GM18508 (cell line): Measurements from ENCODE around the gene HK2.

Experiments used
- ATAC-seq: cut with Tn5 transposase; IDR thresholded peaks from one replicate; pipeline ENCODE4 v1.9.1; 2021; ENCODE audit warnings: moderate number of reproducible peaks; ENCODE audit not compliant: insufficient read depth, unreplicated experiment

HK2 gene

DNA sequence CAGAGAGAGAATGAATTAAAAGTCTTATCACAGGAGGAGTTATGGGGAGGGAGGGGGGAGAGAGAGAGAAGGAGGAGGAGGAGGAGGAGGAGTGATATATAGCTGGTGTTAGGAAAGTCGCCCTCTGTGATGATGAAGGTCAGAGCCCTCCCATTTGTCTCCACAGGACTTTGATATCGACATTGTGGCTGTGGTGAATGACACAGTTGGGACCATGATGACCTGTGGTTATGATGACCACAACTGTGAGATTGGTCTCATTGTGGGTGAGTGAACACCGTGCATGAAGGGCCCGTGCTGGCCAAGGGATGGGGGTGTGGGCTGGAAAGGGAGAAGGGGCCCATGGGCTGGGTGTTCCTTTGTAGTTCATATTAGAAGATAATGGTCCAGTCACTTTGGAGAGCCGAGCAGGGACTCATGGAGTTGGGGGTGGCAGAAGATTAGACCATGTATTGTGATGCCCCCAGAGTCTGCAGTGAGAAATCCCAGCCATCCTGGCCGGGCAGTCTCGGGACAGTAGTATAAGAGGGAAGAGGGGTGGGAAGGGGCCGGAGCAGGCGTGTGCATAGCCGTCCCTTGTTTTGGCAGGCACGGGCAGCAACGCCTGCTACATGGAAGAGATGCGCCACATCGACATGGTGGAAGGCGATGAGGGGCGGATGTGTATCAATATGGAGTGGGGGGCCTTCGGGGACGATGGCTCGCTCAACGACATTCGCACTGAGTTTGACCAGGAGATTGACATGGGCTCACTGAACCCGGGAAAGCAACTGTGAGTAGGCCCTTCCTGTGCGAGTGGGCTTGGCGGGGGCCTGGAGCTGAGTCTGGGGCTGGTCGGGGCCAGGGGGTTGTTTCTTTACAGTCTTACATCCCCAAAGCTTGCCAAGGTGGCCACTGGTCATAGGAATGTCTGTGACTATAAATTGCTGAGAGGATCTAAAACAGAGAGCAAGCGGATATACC is 40.0 kb downstream of the HK2 start:
- ATAC-seq: no peak

DNA sequence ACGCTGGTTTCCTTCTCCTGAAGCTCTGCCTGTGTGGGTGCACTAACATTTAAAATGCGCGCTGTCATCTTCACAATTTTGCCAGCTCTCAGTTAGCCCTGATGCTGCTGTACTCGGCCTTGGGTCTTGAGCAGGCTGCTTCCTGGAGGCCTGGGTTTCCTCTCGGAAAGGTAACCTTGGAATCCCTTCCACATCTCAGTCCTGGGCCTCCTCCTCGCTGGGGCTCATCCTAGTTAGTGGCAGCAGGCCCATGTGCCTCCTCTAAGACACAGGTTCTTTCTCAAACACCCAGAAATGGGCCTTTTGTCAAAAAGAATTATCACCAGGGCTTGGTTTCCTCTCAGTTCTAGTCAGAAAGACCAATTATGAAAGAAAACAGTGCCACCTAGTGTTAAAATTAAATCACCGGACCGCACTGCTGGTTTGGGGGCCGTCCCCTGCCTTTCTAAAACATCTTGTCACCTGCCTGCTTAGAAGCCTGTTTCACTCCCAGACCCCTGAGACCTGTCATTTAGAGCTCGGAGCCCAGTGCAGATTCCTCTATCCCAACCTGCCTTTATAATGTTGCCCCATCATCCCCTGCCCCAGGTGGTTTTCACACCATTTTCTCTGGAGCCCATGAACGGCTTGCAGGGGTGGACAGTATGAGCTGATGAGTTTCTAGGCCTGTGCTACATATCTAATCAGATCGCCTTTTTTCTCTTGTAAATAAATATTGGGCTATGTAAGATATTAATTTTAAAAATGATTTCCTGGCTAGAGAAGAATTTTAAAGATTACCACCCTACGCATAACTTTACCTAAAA is 42.4 kb downstream of the HK2 start:
- no peak for ATAC-seq

DNA sequence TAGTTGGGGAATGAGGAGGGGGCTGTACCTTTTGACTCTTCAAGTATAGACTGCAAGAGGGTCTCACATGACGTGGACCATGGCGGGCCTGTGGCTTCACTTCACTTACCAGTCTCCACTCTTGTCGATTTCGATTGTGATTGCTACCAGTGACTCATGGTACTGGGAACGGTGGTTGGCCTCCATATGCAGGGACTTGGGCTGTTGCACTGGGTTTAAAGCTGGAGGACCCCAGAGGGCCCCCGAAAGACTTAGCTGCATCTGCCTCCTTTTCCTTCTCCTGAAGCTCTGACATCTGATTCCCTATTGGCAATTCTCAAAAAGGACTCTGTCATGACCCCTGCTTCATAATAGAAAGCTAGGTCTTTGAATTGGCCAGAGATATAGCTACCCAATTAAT is 43.4 kb downstream of the HK2 start:
- no peak for ATAC-seq

DNA sequence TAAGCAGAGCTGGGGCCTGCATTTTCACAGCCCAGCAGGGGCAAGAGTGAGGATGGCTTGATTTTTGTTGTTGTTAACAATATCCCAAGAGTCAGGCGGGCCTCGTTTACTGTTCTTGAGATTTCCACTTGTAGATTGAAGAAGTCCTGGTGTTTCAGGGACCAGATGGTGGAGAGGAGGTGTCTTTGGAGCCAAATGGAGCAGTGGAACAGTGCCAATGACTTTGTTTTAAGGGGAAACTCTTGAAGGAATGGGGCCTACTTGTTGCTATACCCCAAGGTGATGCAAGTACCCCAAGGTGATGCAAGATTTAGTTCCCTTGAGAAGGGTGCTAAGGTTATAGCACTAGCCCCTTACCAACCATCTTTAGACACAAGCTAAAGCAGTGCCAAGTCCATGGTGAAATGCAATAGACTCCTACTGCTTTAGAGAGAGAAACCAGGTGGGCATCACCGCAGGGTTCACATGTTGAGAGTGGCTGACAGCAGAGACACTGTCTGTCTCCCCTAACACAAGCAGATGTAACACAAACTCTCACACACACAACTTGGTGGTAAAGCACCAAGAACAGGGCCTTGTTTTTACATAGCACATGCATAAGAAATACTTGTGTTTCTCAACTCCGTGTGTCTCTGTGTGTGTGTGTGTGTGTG is 44.0 kb downstream of the HK2 start:
- ATAC-seq: no peak

DNA sequence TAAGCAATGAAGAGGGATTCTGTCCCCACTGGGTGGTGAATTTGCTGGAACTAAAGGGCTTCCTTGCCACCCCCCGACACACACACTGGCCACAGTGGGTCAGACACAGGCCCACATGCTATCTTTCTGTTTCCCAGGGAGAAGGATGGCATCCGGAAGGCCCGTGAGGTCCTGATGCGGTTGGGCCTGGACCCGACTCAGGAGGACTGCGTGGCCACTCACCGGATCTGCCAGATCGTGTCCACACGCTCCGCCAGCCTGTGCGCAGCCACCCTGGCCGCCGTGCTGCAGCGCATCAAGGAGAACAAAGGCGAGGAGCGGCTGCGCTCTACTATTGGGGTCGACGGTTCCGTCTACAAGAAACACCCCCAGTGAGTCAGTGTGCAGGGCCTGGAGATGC is 44.6 kb downstream of the HK2 start:
- ATAC-seq: no peak

DNA sequence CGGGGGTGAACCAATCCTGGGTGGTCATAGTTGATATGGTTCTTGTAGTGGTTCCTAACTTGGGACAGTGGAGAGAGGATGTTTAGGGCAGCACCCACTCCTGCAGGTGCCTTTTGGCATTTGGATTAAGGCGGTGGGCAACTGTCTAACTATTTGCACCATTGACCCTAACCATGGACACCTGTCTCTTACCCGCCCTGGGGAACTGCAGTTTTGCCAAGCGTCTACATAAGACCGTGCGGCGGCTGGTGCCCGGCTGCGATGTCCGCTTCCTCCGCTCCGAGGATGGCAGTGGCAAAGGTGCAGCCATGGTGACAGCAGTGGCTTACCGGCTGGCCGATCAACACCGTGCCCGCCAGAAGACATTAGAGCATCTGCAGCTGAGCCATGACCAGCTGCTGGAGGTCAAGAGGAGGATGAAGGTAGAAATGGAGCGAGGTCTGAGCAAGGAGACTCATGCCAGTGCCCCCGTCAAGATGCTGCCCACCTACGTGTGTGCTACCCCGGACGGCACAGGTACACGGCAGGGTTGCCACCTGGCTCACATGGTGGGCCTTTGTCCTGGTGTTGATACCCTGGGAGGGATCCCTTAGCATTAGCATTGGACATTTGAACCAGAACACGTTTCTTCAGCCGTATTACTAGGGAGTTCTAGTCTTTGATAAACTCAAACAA is 46.3 kb downstream of the HK2 start:
- no peak for ATAC-seq

DNA sequence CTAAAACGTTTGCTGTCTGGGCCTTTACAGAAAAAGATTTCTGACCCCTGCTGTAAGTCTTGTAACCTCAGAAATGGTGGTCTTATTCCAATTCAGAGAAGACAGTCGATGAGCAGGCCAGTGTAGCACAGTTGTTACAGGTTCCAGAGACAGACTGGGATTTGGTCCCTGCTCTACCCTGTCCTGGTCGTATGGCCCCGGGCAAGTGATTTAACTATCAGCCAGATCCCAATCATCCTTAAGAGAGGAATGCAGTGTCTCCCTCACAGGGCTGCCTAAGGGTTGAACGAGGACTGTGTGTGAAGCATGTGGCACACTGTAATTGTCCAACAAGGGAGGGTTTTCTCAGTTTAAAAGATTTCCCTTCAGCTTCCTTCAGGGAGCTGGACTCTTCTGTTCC is 47.2 kb downstream of the HK2 start:
- ATAC-seq: no peak

DNA sequence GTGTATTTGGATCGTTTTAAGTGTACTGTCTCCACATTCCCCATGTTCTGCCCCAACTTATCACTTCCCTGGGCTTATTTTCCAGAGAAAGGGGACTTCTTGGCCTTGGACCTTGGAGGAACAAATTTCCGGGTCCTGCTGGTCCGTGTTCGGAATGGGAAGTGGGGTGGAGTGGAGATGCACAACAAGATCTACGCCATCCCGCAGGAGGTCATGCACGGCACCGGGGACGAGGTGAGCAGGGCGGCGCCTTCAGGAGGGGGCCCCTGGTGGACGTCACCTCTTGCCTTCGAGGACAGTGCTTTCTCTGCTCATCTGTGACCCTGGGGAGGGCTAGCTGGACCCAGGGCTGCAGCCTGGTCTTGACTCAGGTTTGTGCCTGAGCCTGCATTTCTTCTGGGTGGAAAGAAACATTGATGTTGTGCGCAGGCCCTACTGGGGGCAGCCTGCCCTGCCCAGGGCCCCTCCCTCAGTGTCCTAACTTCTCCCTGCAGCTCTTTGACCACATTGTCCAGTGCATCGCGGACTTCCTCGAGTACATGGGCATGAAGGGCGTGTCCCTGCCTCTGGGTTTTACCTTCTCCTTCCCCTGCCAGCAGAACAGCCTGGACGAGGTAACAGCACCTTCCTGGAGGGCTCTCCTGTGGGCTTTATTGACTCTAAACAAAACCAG is 47.8 kb downstream of the HK2 start:
- no peak for ATAC-seq

DNA sequence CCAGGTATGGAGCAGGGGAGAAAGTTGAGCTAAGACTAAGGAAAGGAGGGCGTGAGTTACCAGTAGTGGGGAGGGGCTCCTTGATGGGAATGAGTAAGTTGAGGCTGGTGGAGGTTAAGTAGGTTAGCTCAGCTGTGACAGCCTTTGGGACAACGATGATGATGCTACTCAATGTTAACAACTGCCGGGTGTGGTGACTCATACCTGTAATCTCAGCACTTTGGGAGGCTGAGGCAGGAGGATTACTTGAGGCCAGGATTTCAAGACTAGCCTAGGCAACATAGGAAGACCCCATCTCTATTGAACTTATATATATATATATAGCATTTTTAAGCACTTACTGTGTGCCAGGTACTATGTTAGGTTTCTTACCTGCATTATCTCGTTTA is 48.4 kb downstream of the HK2 start:
- no peak for ATAC-seq

DNA sequence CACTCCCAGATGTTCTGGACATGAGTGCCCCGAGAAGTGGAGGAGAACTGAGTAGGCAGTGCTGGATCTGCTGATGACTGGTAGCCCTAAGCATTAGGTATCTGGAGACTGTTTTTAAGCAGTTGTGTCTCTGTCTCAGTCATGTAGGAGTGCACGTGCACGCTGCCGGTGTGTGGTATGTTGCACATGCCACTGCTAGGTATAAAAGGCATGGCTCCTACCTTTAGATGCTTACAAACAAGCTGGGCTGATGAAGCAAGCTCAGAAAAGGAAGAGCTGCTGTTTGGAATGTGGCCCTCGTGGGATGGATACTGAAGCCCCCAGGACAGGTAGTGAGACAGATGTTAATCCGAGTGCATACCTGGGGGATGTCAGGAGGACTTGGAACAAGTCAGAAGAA is 49.1 kb downstream of the HK2 start:
- no peak for ATAC-seq

DNA sequence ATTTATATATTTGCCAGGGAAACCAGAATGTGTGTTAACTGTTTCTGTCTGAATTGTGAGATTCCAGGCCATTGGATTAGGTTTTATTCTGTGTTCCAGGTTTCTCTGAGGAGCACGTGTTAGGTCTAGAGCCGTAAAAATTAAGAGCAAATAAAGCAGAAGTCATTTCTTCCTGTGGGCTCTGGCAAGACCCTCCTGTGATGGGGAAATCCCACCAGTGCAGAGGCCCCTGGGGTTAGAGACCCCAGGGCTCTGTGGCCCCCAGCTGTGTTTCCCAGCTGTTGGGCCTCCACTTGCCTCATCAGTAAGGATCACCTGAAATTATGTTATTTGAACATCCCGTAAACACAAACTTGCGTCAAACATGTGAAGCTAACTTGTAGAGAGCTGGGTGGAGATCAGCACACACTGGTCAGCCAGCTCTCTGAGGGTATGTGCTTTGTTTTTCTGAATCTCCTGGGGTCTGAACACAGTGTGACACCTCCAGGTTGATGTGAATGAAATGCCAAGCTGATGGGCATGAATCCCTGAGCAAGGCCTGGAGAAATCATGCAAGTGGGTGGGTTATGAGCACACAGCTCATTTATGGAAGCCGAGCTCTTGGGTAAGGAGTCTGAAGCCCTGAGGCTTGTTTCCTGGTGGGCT is 50.3 kb downstream of the HK2 start:
- no peak for ATAC-seq

DNA sequence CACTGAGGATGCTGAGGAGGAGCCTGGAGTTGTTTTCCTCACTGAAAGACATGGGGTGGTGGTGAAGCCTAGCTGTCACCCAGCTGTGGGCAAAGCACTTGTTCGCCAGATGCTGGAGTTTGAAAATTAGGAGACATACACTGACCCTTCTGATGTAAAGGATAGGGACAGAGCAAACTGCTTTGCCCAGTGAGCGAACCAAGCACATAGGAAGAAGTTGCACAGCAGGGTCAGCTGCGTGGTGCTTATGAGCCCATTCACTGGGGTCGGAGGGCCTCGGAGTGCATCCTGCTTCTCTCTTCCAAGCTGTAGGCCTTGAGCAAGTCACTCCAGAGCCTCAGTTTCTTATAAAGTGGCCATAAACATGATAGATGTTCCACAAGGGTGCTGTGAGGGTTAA is 50.9 kb downstream of the HK2 start:
- ATAC-seq: no peak

DNA sequence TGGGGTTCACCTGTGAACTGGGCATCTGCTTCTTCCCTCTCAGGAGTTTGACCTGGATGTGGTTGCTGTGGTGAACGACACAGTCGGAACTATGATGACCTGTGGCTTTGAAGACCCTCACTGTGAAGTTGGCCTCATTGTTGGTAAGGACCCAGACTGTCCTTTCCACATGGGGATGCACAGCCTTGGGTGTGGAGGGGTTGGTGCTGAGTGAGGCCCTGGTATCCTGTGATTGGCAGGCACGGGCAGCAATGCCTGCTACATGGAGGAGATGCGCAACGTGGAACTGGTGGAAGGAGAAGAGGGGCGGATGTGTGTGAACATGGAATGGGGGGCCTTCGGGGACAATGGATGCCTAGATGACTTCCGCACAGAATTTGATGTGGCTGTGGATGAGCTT is 52.3 kb downstream of the HK2 start:
- ATAC-seq: no peak

DNA sequence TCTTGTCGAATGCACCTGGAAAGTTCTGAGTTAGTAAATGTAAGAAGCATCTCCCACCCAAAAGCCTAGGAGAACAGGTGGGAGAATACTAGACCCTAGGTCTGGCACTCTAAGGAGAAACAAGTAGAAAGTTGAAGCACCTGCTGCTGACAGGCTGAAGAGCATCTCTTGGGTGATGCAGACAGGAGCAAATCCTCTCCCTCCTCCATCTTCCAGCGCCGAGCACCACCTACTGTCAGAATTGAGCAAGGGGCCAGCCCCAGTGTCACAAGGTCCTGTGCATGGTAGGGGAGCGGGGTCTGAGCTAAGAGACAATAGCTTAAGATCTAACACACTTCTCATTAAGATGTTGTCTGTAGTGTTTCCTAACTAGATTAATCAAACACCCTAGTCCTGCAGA is 52.9 kb downstream of the HK2 start:
- no peak for ATAC-seq

DNA sequence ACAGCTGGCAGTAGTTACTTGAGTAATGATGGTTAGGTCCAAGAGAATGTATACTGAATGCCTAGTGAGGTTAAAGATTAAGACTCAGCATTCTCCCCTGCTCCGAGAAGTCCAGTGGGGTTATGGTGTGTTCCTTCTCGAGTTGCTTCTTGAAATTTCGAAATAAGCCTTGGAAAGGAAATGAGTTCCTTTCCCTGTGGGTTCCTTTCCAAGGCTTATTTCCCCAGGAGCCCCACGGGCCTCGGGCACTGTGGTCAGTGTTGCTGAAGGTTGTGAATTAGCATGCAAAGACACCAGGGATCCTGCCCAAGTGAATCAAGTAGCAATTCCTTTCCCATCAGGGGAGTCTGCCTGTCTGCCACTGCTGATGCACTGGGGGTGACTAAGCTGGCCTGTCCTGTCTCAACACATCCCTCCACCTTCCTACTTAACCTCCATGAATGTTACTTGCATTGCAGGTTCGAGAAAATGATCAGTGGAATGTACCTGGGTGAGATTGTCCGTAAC is 53.6 kb downstream of the HK2 start:
- no peak for ATAC-seq

DNA sequence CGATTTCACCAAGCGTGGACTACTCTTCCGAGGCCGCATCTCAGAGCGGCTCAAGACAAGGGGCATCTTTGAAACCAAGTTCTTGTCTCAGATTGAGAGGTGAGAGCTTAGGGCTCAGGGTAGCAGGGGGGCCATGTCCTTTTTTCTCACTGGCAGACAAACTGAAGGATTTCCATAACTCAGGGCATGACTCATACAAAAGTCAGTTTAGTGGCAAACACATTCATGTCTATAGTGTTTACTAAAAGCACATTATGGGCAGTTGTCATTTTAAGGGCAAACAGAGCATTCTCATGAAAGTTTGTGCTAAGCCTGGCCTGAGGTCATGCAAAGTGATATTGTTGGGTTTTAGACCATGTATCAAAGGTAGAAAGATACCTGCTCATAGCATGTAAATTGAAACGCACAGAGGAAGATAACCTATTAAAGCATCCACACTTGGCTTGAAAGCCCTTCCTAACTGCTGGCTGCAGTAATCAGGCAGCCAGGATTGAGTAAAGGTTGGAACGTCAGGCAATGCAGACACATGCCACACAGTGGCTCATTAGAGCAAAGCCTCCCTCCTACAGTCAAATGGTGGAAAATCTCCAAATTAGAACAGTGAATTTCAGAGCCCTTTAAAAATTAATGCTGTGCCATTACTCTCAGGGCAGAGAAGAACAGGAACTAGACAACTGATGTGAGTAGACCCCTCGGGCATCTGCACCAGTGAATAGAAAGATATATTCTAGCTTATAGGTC is 54.2 kb downstream of the HK2 start:
- ATAC-seq: no peak

DNA sequence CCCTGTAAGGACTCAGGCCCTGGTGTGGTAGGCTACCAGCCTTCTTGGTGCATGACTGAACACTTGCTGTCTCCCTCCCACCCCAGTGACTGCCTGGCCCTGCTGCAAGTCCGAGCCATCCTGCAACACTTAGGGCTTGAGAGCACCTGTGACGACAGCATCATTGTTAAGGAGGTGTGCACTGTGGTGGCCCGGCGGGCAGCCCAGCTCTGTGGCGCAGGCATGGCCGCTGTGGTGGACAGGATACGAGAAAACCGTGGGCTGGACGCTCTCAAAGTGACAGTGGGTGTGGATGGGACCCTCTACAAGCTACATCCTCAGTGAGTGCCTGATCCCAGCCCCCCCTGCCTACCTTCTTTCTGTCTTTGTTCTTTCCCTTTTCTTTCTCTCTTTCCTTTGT is 55.2 kb downstream of the HK2 start:
- ATAC-seq: no peak

DNA sequence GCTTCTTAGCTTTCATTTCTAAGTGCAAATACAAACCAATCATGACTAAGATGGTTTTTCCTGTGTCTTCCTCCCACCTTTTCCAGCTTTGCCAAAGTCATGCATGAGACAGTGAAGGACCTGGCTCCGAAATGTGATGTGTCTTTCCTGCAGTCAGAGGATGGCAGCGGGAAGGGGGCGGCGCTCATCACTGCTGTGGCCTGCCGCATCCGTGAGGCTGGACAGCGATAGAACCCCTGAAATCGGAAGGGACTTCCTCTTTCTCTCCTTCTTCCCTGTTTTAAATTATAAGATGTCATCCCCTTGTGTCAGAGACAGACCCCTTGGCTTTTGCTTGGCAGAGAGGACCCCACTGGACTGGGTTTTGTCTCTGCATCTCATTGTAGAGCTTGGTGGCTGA is 56.8 kb downstream of the HK2 start:
- ATAC-seq: no peak
